Right lobe of liver (tissue), 4 donors: Measurements from ENCODE around the gene TGFBR2.

Experiments
- POLR2A ChIP-seq: fragments of 450-650 bp; IDR thresholded peaks from one replicate; pipeline ENCODE4 v1.6.1; 2017; ENCODE audit warnings: antibody characterized with exemption, mild to moderate bottlenecking
- TF ChIP-seq, protein P1 (sequence below), 4 donors: fragments of 200-600 bp in 3 of 4; fragments of 450-650 bp in 1 of 4; IDR thresholded peaks; one replicate each; pipeline versions ENCODE4 v1.5.1 to v1.8.0; 2016 to 2022; ENCODE audit warnings: antibody characterized with exemption in 4 of 4, mild to moderate bottlenecking in 2 of 4
- donor health status: DM: no; HTN: no; CAD: no.
- donor health status: DM: no; HTN: no; CAD: no.
- donor health status: DM: no; HTN: yes; CAD: no.

DNA sequence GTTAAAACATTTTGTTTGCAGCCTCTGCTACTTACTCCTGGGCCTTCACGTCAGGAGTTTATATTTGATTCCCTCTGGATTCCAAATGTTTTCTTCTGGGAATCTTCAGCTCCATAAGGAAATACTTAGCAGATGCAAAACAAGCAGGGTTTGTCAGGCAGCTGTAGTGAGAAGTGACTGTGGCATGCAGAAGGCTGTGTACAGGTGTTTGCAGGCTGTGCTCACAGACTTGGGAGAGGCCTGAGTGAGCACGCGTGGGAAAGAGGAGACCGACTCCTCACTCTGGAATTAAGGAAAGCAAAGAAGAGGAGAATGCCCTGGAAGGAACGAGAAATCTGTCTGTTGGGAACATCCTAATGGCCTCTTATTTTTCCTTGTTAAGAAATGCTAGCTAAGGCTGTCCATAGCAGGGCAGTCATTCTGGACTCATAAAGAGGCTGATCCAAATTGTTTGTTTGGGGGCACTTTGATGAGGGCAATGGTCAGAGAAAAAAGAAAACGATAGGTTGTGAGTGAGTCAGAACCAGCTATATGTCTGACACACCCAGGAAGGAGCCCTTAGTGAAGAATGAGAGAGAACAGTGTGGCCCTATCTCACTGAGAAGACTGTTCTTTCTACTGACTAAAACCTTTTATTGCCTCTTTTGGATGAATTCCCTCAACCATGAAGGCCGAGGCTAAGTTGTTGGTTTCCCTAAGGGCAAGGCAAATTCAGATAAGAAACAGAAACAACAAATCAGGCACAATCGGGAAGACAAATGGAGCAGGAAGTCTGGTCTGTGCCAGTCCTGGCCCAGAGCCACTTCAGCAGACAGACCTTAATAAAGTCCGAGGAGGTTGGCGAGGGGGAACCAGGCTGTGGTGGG, 82.6 kb downstream of the TGFBR2 start:
- TF ChIP-seq, protein P1, sequence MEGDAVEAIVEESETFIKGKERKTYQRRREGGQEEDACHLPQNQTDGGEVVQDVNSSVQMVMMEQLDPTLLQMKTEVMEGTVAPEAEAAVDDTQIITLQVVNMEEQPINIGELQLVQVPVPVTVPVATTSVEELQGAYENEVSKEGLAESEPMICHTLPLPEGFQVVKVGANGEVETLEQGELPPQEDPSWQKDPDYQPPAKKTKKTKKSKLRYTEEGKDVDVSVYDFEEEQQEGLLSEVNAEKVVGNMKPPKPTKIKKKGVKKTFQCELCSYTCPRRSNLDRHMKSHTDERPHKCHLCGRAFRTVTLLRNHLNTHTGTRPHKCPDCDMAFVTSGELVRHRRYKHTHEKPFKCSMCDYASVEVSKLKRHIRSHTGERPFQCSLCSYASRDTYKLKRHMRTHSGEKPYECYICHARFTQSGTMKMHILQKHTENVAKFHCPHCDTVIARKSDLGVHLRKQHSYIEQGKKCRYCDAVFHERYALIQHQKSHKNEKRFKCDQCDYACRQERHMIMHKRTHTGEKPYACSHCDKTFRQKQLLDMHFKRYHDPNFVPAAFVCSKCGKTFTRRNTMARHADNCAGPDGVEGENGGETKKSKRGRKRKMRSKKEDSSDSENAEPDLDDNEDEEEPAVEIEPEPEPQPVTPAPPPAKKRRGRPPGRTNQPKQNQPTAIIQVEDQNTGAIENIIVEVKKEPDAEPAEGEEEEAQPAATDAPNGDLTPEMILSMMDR (IDR thresholded peaks at IDR 0.05): no peak
- no peak for TF ChIP-seq POLR2A
